Ovary (tissue), 9 donors: ENCODE data around the gene C1orf21. TPM values are rescaled to one million over a fixed set of nuclear protein-coding genes. Genes with fewer than 3 reads are reported as not detected.

ENCODE experiments used
- DNase-seq, 5 donors: peaks; one replicate each; pipeline ENCODE4 v3.0.0-alpha.2; 2019 to 2020
- H3K27ac ChIP-seq, 2 donors: fragments of 200-600 bp; one replicate each; pipeline versions ENCODE4 v1.5.1 to v1.8.0; 2019 to 2022
- H3K27me3 ChIP-seq: fragments of 200-600 bp; one replicate; pipeline ENCODE4 v1.8.0; 2022
- H3K36me3 ChIP-seq: fragments of 200-600 bp; sonication (generic); one replicate; pipeline ENCODE4 v1.5.1; 2019
- H3K4me1 ChIP-seq: one replicate; pipeline ENCODE4 v1.8.1; 2013; ENCODE audit warnings: mild to moderate bottlenecking, moderate library complexity; ENCODE audit not compliant: insufficient read depth
- H3K4me3 ChIP-seq: fragments of 200-600 bp; sonication (generic); one replicate; pipeline ENCODE4 v1.5.1; 2017
- H3K9me3 ChIP-seq, 2 donors: fragments of 200-600 bp in 1 of 2; sonication (generic) in 1 of 2; one replicate each; pipeline versions ENCODE4 v1.5.1 to v1.8.1; 2013 to 2019; ENCODE audit warnings: mild to moderate bottlenecking in 1 of 2, moderate library complexity in 1 of 2
- CTCF ChIP-seq, 3 donors: fragments of 450-650 bp in 2 of 3; fragments of 200-600 bp in 1 of 3; IDR thresholded peaks; one replicate each; pipeline versions ENCODE4 v1.5.1 to v1.8.0; 2016 to 2022; ENCODE audit warnings: antibody characterized with exemption in 3 of 3, mild to moderate bottlenecking in 1 of 3
- EP300 ChIP-seq: sonication (generic); formaldehyde crosslinking; IDR thresholded peaks from one replicate; pipeline ENCODE4 v1.6.1; 2017; ENCODE audit warnings: antibody characterized with exemption
- POLR2A ChIP-seq: fragments of 450-650 bp; IDR thresholded peaks from one replicate; pipeline ENCODE4 v1.6.1; 2017; ENCODE audit warnings: antibody characterized with exemption, mild to moderate bottlenecking, moderate library complexity
- whole genome bisulfite sequencing, 3 donors: extraction: QIAGEN DNeasy Blood & Tissue Kit in 1 of 3; methylation state at CpG; one replicate each; pipeline versions ENCODE4 v1.1.5 to v1.1.7; 2013 to 2017; 5-methylcytosine and 5-hydroxymethylcytosine counted together
- intact Hi-C, 4 donors: fragments of 100-400 bp; cut with DNase I; formaldehyde crosslinking; loops; one replicate each; pipeline versions ENCODE4 v1.11.0 to v1.15.1; 2022 to 2023
- polyA plus RNA-seq, 2 donors: library from polyadenylated mRNA; stranded (reverse); fragments of 200-250 nt in 1 of 2; fragments of 350-450 nt in 1 of 2; fragmentation: Illumina TruSeq in 1 of 2; extraction: RNeasy Lipid Tissue Mini Kit (QIAGEN cat#74804) in 1 of 2; gene quantifications; one replicate each; pipeline ENCODE4 v1.2.3, GENCODE V29; 2013 to 2014
- total RNA-seq, 7 donors: library from RNA; depleted of rRNA in 2 of 7; stranded (reverse); fragments of >200 nt in 2 of 7; fragmentation: NEBNext Ultra II Directional in 3 of 7; extraction: Animal tissue kit (Norgen Biotek cat#: 25700) in 3 of 7; gene quantifications; one replicate each; pipeline versions ENCODE4 v1.1.0 to v1.2.4, GENCODE V29; 2016 to 2023
- donor health status: DM: no; HTN: no; CAD: no; lungs with moderate emphysema.
- donor health status: DM: no; HTN: no; CAD: no.
- donor health status: Bipolar disorder and iron deficiency.
- donor health status: DM: yes; HTN: yes; CAD: no.
- donor health status: DM: no; HTN: no; CAD: no.
- donor health status: DM: yes; HTN: yes; CAD: no.

The C1orf21 gene
- total and polyA plus RNA-seq, 9 donors: 22.9 to 108 (median 59.4) TPM

GRCh38 chr1:184541537-184542152, 154.8 kb downstream of the C1orf21 start:
- 87 to 92% (median 88%) methylated on average over 9 of the region's 9 CpGs for WGBS, 3 donors
- Histone ChIP-seq H3K4me1 (no peaks in the 10 kb centered on the region), H3K9me3 (no peaks in the 10 kb centered on the region), H3K27ac (no peak overlapping the region), H3K36me3 (no peaks in the 10 kb centered on the region), H3K4me3 (no peak overlapping the region), H3K27me3 (no peaks in the 10 kb centered on the region)
- intact Hi-C loops: no loop called here
- no peak for TF ChIP-seq POLR2A
- TF ChIP-seq EP300: no peak
- no peak for TF ChIP-seq CTCF (IDR thresholded peaks at IDR 0.05)
- no peak for DNase-seq

GRCh38 chr1:184542291-184542690, 155.5 kb downstream of the C1orf21 start:
- H3K4me1 ChIP-seq: no peaks in the 10 kb centered on the region
- no peaks in the 10 kb centered on the region for H3K36me3 ChIP-seq
- no peak overlapping the region for H3K27ac ChIP-seq
- intact Hi-C loops: no loop called here
- 92 to 97% (median 96%) methylated on average over 3 of the region's 3 CpGs for WGBS, 3 donors
- H3K4me3 ChIP-seq: no peak overlapping the region
- no peaks in the 10 kb centered on the region for H3K27me3 ChIP-seq
- DNase-seq: no peak
- no peaks in the 10 kb centered on the region for H3K9me3 ChIP-seq
- TF ChIP-seq POLR2A (no peak), EP300 (no peak), CTCF (IDR thresholded peaks at IDR 0.05) (no peak)

- H3K36me3 ChIP-seq: no peaks in the 10 kb centered on the region
- no peak overlapping the region for H3K27ac ChIP-seq
- intact Hi-C loops: no loop called here
- TF ChIP-seq EP300: no peak
- WGBS, 3 donors: 91 to 96% (median 95%) methylated on average over 4 of the region's 4 CpGs
- H3K9me3 ChIP-seq: no peaks in the 10 kb centered on the region
- H3K4me3 ChIP-seq: no peak overlapping the region
- no peak for DNase-seq
- no peaks in the 10 kb centered on the region for H3K4me1 ChIP-seq
- no peaks in the 10 kb centered on the region for H3K27me3 ChIP-seq
Observed at GRCh38 chr1:184545601-184546000, 158.8 kb downstream of the C1orf21 start.

GRCh38 chr1:184552446-184552845, 165.6 kb downstream of the C1orf21 start:
- WGBS, 3 donors: 84 to 93% (median 93%) methylated on average over 1 of the region's 1 CpG
- TF ChIP-seq EP300: no peak
- TF ChIP-seq CTCF (IDR thresholded peaks at IDR 0.05): no peak
- TF ChIP-seq POLR2A: no peak
- intact Hi-C loops: no loop called here
- DNase-seq: no peak
- Histone ChIP-seq H3K27ac (no peak overlapping the region), H3K9me3 (no peaks in the 10 kb centered on the region), H3K36me3 (no peaks in the 10 kb centered on the region), H3K27me3 (no peaks in the 10 kb centered on the region), H3K4me1 (peaks cover 1% of the 10 kb centered on the region), H3K4me3 (no peak overlapping the region)

- 79 to 82% (median 80%) methylated on average over 2 of the region's 2 CpGs for WGBS, 3 donors
- Histone ChIP-seq H3K4me1 (peaks cover 1% of the 10 kb centered on the region), H3K9me3 (no peaks in the 10 kb centered on the region), H3K27ac (no peak overlapping the region), H3K4me3 (no peak overlapping the region), H3K36me3 (no peaks in the 10 kb centered on the region), H3K27me3 (no peaks in the 10 kb centered on the region)
- no peak for DNase-seq
- TF ChIP-seq CTCF (IDR thresholded peaks at IDR 0.05) (no peak), POLR2A (no peak), EP300 (no peak)
- intact Hi-C loops: no loop called here
Observed at GRCh38 chr1:184553845-184554244, 167.0 kb downstream of the C1orf21 start.
